ENCODE data around the gene USP16. TPM values are rescaled to one million over a fixed set of nuclear protein-coding genes. Genes with fewer than 3 reads are reported as not detected.
"Not testable (repeated sequence)": the region's sequence is repeated elsewhere in the genome, so short reads cannot be mapped to it uniquely, and the experiment has no call there.

The USP16 gene
- total RNA-seq, 2 donors from 2014 or later: 19.9 to 22.0 TPM

DNA sequence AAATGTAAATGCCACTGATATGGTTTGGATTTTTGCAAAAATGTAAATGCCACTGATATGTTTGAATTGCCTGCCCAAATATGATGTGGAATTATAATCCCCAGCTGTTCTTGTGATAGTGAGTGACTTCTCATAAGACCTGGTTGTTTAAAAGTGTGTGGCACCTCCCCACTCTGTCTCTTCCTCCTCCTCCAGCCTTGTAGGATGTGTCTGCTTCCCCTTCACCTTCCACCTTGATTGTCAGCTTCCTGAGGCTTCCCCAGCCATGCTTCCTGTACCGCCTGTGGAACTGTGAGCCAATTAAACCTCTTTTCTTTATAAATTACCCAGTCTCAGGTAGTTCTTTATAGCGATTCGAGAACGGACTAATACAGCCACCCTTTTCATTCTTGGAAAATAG, 50.3 kb downstream of the USP16 start:
- Mint-ChIP-seq H3K27me3 (ENCODE audit: insufficient read depth) (no peaks in the 10 kb centered on the region), H3K4me1 (peaks cover 13% of the 10 kb centered on the region), H3K9me3 (peaks cover 5% of the 10 kb centered on the region), H3K27ac (no peak overlapping the region), H3K4me3 (peak overlapping the region; percentile 13), H3K36me3 (ENCODE audit: low read depth) (peaks cover 6% of the 10 kb centered on the region)
- Histone ChIP-seq H3K27ac (ENCODE audit: low read depth, low read length) (no peak overlapping the region), H3K36me3 (ENCODE audit: control insufficient read depth, insufficient read depth, low read length) (peaks cover 10% of the 10 kb centered on the region), H3K27me3 (ENCODE audit: control insufficient read depth, insufficient read depth, low read length, poor library complexity, severe bottlenecking) (no peaks in the 10 kb centered on the region), H3K4me3 (ENCODE audit: low read length) (no peak overlapping the region), H3K9ac (ENCODE audit: extremely low read depth, low read length, poor library complexity, severe bottlenecking) (no peak overlapping the region), H3K9me3 (ENCODE audit: control insufficient read depth, low read length) (no peaks in the 10 kb centered on the region), H3K4me1 (ENCODE audit: control insufficient read depth, insufficient read depth, low read length) (no peaks in the 10 kb centered on the region)
- no peak for TF ChIP-seq CTCF (conservative IDR thresholded peaks at IDR 0.05)
- 91% methylated on average over 4 of the region's 4 CpGs; no CpG with 5 or more reads in 1 of the 2 experiments for WGBS, 2 experiments (ENCODE audit: insufficient coverage in 1 of 2, insufficient read length in 1 of 2)
- DNase-seq: no peak

DNA sequence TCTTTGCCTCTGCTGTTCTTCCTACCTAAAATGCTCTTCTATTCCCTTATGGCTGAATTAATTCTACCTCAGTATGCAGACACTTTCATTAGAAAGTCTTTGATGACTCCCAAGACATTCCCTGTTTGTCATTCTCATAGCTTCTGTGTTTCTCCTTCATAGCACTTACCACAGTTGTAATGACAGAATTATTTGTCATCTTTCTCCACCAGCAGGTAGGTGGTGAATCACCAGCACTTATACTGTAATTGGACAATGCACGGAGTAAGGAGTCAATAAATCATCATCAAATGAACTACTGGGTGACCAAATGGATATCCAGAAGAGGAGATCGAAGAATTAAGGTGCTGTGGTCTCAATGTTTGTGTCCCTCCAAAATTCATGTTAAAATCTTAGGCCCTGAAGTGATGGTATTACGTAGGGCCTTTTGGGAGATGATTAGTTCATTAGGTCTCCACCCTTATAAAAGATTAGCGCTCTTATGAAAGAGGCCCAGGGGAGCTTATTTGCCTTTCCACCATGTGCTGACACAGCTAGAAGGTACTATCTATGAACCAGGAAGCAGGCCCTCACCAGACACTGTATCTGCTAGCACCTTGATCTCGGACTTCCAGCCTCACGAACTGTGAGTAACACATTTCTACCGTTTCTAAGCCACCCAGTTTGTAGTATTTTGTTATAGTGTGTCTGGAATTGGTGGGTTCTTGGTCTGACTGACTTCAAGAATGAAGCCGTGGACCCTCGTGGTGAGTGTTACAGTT, 51.4 kb downstream of the USP16 start:
- no peak overlapping the region for H3K4me3 Mint-ChIP-seq
- no peak for DNase-seq
- peaks cover 2% of the 10 kb centered on the region for H3K36me3 Mint-ChIP-seq (ENCODE audit: low read depth)
- no peaks in the 10 kb centered on the region for H3K27me3 Mint-ChIP-seq (ENCODE audit: insufficient read depth)
- Histone ChIP-seq H3K4me3 (ENCODE audit: low read length) (no peak overlapping the region), H3K9ac (ENCODE audit: extremely low read depth, low read length, poor library complexity, severe bottlenecking) (no peak overlapping the region), H3K27ac (ENCODE audit: low read depth, low read length) (no peak overlapping the region), H3K4me1 (ENCODE audit: control insufficient read depth, insufficient read depth, low read length) (no peaks in the 10 kb centered on the region), H3K9me3 (ENCODE audit: control insufficient read depth, low read length) (no peaks in the 10 kb centered on the region), H3K27me3 (ENCODE audit: control insufficient read depth, insufficient read depth, low read length, poor library complexity, severe bottlenecking) (no peaks in the 10 kb centered on the region), H3K36me3 (ENCODE audit: control insufficient read depth, insufficient read depth, low read length) (no peaks in the 10 kb centered on the region)
- WGBS, 2 experiments (ENCODE audit: insufficient coverage in 1 of 2, insufficient read length in 1 of 2): 93 to 96% methylated on average over 5 to 9 of the region's 9 CpGs
- TF ChIP-seq CTCF (conservative IDR thresholded peaks at IDR 0.05): no peak
- no peak overlapping the region for H3K27ac Mint-ChIP-seq
- H3K9me3 Mint-ChIP-seq: peaks cover 5% of the 10 kb centered on the region
- H3K4me1 Mint-ChIP-seq: peaks cover 13% of the 10 kb centered on the region

DNA sequence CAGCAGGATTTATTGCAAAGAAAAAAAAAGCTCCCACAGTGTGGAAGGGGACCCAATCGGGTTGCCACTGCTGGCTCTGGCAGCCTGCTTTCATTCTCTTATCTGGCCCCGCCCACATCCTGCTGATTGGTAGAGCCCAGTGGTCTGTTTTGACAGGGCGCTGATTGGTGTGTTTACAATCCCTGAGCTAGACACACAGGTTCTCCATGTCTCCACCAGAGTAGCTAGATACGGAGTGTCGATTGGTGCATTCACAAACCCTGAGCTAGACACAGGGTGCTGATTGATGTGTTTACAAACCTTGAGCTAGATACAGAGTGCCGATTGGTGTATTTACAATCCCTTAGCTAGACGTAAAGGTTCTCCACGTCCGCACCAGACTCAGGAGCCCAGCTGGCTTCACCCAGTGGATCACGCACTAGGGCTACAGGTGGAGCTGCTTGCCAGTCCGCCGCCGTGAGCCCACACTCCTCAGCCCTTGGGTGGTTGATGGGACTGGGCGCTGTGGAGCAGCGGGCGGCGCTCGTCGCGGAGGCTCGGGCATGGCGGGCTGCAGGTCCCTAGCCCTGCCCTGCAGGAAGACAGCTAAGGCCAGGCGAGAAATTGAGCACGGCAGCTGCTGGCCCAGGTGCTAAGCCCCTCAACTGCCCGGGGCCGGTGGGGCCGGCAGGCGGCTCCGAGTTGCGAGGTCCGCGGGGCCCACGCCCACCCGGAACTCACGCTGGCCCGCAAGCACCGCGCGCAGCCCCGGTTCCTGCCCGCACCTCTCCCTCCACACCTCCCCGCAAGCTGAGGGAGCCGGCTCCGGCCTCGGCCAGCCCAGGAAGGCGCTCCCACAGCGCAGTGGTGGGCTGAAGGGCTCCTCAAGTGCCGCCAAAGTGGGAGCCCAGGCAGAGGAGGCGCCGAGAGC, 52.5 kb downstream of the USP16 start:
- not testable (repeated sequence) for H3K27ac ChIP-seq (ENCODE audit: low read depth, low read length); H3K4me3 ChIP-seq (ENCODE audit: low read length); H3K4me1 Mint-ChIP-seq; H3K27me3 ChIP-seq (ENCODE audit: control insufficient read depth, insufficient read depth, low read length, poor library complexity, severe bottlenecking); H3K36me3 ChIP-seq (ENCODE audit: control insufficient read depth, insufficient read depth, low read length); H3K9me3 ChIP-seq (ENCODE audit: control insufficient read depth, low read length); H3K4me1 ChIP-seq (ENCODE audit: control insufficient read depth, insufficient read depth, low read length); H3K9ac ChIP-seq (ENCODE audit: extremely low read depth, low read length, poor library complexity, severe bottlenecking); H3K36me3 Mint-ChIP-seq (ENCODE audit: low read depth); H3K9me3 Mint-ChIP-seq; H3K27me3 Mint-ChIP-seq (ENCODE audit: insufficient read depth)
- Mint-ChIP-seq H3K4me3 (peak overlapping the region; percentile 51), H3K27ac (peak overlapping the region; percentile 85)
- peak; percentile 55 for DNase-seq
- WGBS, 2 experiments (ENCODE audit: insufficient coverage in 1 of 2, insufficient read length in 1 of 2): 95 to 96% methylated on average over 17 to 50 of the region's 50 CpGs
